ENCODE data around the gene FAM193A. TPM values are rescaled to one million over a fixed set of nuclear protein-coding genes. Genes with fewer than 3 reads are reported as not detected.

FAM193A gene
- total RNA-seq, 1 donor from 2014 or later: 31.4 TPM

DNA sequence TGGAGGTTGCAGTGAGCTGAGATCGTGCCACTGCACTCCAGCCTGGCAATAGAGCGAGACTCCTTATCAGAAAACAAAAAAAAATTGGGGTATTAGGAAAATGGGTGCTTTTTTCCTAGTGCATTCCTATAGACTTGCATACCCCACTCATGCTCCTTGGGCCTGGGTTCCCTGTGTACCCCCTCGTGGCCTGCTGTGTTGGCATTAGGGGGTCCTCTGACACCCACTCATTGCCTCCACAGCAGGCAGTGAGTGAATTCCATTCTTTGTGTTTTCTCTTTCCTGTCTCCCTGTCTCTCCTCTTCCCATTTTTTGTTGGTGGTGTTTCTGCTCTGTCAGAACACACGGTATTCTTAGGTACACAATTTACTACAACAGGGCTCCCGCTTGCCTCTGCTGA, 176.9 kb downstream of the FAM193A start:
- TF ChIP-seq POLR2A (IDR thresholded peaks at IDR 0.05) (no peak), POLR2AphosphoS5 (IDR thresholded peaks at IDR 0.05; ENCODE audit: insufficient read depth in 1 of 2, low read depth in 1 of 2) (no peak)
- TF ChIP-seq, protein P1, sequence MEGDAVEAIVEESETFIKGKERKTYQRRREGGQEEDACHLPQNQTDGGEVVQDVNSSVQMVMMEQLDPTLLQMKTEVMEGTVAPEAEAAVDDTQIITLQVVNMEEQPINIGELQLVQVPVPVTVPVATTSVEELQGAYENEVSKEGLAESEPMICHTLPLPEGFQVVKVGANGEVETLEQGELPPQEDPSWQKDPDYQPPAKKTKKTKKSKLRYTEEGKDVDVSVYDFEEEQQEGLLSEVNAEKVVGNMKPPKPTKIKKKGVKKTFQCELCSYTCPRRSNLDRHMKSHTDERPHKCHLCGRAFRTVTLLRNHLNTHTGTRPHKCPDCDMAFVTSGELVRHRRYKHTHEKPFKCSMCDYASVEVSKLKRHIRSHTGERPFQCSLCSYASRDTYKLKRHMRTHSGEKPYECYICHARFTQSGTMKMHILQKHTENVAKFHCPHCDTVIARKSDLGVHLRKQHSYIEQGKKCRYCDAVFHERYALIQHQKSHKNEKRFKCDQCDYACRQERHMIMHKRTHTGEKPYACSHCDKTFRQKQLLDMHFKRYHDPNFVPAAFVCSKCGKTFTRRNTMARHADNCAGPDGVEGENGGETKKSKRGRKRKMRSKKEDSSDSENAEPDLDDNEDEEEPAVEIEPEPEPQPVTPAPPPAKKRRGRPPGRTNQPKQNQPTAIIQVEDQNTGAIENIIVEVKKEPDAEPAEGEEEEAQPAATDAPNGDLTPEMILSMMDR (IDR thresholded peaks at IDR 0.05): no peak
- peaks cover 0 to 20% of the 10 kb centered on the region in 2 donors for H3K36me3 ChIP-seq
- intact Hi-C loops (cut with DNase I): no loop called here
- H3K27ac ChIP-seq: no peak overlapping the region
- no peak for DNase-seq (ENCODE audit: extremely low spot score in 2 of 2)
- H3K4me3 ChIP-seq: no peak overlapping the region
- peaks cover 14% of the 10 kb centered on the region for H3K4me1 ChIP-seq
- no peaks in the 10 kb centered on the region for H3K9me3 ChIP-seq
- no peaks in the 10 kb centered on the region for H3K27me3 ChIP-seq

GRCh38 chr4:2714061-2714770, 177.8 kb downstream of the FAM193A start:
- Histone ChIP-seq H3K4me1 (peaks cover 14% of the 10 kb centered on the region), H3K9me3 (no peaks in the 10 kb centered on the region), H3K27me3 (no peaks in the 10 kb centered on the region), H3K36me3 (peaks cover 0 to 21% of the 10 kb centered on the region in 2 donors), H3K4me3 (no peak overlapping the region), H3K27ac (peak overlapping the region; percentile 29)
- intact Hi-C loops (cut with DNase I): no loop called here
- no peak for TF ChIP-seq POLR2AphosphoS5 (IDR thresholded peaks at IDR 0.05; ENCODE audit: insufficient read depth in 1 of 2, low read depth in 1 of 2)
- no peak for TF ChIP-seq POLR2A (IDR thresholded peaks at IDR 0.05)
- TF ChIP-seq, protein P1 (IDR thresholded peaks at IDR 0.05): no peak
- DNase-seq (ENCODE audit: extremely low spot score in 2 of 2): no peak

DNA sequence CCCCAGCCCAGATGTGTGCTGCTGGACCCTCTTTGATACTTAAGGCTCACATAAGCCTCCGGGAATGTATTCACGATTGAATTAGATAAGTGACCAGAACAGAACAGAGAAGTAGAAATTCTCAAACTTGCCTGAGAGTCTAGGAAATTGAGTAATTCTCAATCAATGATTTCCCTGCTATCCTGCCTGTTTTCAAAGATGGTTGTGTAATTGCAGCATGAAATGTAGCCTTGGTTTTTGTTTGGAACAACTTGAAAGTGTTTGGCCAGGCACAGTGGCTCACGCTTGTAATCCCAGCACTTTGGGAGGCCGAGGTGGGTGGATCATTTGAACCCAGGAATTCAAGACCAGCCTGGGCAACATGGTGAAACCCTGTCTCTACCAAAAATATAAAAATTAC, 178.5 kb downstream of the FAM193A start:
- Histone ChIP-seq H3K4me3 (no peak overlapping the region), H3K9me3 (no peaks in the 10 kb centered on the region), H3K4me1 (peaks cover 14% of the 10 kb centered on the region), H3K27me3 (no peaks in the 10 kb centered on the region), H3K36me3 (peaks cover 0 to 28% of the 10 kb centered on the region in 2 donors), H3K27ac (no peak overlapping the region)
- TF ChIP-seq POLR2A (IDR thresholded peaks at IDR 0.05) (no peak), POLR2AphosphoS5 (IDR thresholded peaks at IDR 0.05; ENCODE audit: insufficient read depth in 1 of 2, low read depth in 1 of 2) (no peak)
- TF ChIP-seq, protein P1 (IDR thresholded peaks at IDR 0.05): no peak
- DNase-seq (ENCODE audit: extremely low spot score in 2 of 2): no peak
- intact Hi-C loops (cut with DNase I): no loop called here

GRCh38 chr4:2715426-2715825, 179.0 kb downstream of the FAM193A start:
- H3K27me3 ChIP-seq: no peaks in the 10 kb centered on the region
- DNase-seq (ENCODE audit: extremely low spot score in 2 of 2): no peak
- no peaks in the 10 kb centered on the region for H3K9me3 ChIP-seq
- H3K27ac ChIP-seq: no peak overlapping the region
- peaks cover 0 to 32% of the 10 kb centered on the region in 2 donors for H3K36me3 ChIP-seq
- H3K4me1 ChIP-seq: peaks cover 14% of the 10 kb centered on the region
- intact Hi-C loops (cut with DNase I): no loop called here
- no peak overlapping the region for H3K4me3 ChIP-seq
- TF ChIP-seq, protein P1 (IDR thresholded peaks at IDR 0.05): no peak

DNA sequence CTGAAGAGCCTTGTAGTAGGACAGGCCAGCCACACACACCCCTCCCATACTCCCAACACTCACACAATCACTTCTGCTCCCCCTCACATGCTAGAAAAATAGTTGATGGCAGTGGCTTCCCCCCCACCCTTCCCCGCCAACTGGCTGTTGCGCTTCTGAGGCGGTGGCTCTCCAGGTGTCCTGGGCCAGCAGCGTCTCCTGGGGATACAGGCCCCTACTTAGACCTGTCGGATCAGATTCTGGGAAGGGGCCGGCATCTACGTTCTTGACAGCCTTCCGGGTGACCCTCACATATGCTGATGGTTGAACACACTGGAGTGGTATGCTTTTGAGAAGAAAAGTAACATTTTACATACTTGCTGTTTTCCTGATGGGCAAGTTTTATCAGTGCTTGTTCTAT, 179.8 kb downstream of the FAM193A start:
- Histone ChIP-seq H3K27ac (no peak overlapping the region), H3K36me3 (peaks cover 0 to 32% of the 10 kb centered on the region in 2 donors), H3K4me3 (no peak overlapping the region), H3K9me3 (no peaks in the 10 kb centered on the region), H3K27me3 (no peaks in the 10 kb centered on the region), H3K4me1 (peaks cover 14% of the 10 kb centered on the region)
- TF ChIP-seq POLR2A (IDR thresholded peaks at IDR 0.05): no peak
- no peak for TF ChIP-seq POLR2AphosphoS5 (IDR thresholded peaks at IDR 0.05; ENCODE audit: insufficient read depth in 1 of 2, low read depth in 1 of 2)
- TF ChIP-seq, protein P1 (IDR thresholded peaks at IDR 0.05): no peak
- intact Hi-C loops (cut with DNase I): no loop called here
- no peak for DNase-seq (ENCODE audit: extremely low spot score in 2 of 2)
